GM18868 (cell line): ENCODE data around the gene CCDC159.
"Not testable (repeated sequence)": the region's sequence is repeated elsewhere in the genome, so short reads cannot be mapped to it uniquely, and the experiment has no call there.

Experiments
- ATAC-seq: cut with Tn5 transposase; IDR thresholded peaks from one replicate; pipeline ENCODE4 v1.9.1; 2021; ENCODE audit warnings: mild to moderate bottlenecking, moderate library complexity; ENCODE audit not compliant: unreplicated experiment

Gene CCDC159

GRCh38 chr19:11346104-11346940 lies at the start of gene CCDC159, which contains the start of gene TMEM205:
TSS of gene CCDC159 (plus strand) at chr19:11346519. CDS start at chr19:11346607, 88 bp downstream.
TSS of gene TMEM205 (minus strand) at chr19:11346268. CDS start at chr19:11345619, 649 bp downstream.
- ATAC-seq = peak; percentile 87

- no peak for ATAC-seq
Observed at GRCh38 chr19:11299946-11300810, 46.1 kb upstream of the CCDC159 start.

GRCh38 chr19:11300811-11301120 lies 45.6 kb upstream of the CCDC159 start:
- ATAC-seq = no peak

GRCh38 chr19:11304936-11305335 lies 41.4 kb upstream of the CCDC159 start:
- no peak for ATAC-seq

DNA sequence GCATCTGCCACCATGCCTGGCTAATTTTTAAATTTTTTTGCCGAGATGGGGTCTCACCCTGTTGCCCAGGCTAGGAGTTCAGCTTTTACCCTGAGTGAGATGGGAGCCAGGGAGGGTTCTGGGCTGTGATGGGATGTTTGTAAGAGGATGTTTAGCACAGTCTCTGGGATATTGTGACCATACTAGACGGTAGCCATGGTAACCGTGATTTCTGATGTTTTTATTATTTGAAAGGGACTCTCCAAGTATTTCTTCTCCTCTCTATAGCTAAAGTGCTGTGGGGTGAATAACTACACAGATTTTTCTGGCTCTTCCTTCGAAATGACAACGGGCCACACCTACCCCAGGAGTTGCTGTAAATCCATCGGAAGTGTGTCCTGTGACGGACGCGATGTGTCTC lies 40.0 kb upstream of the CCDC159 start:
- no peak for ATAC-seq

- not testable (repeated sequence) for ATAC-seq
Observed at GRCh38 chr19:11320278-11320995, 25.9 kb upstream of the CCDC159 start.

GRCh38 chr19:11321191-11322126 lies 24.9 kb upstream of the CCDC159 start:
- ATAC-seq = no peak

GRCh38 chr19:11322269-11323024 lies 23.9 kb upstream of the CCDC159 start:
- no peak for ATAC-seq

GRCh38 chr19:11323601-11324078 lies 22.7 kb upstream of the CCDC159 start:
- no peak for ATAC-seq

- no peak for ATAC-seq
Observed at GRCh38 chr19:11324079-11324661, 22.1 kb upstream of the CCDC159 start.

- no peak for ATAC-seq
Observed at GRCh38 chr19:11324748-11325389, 21.4 kb upstream of the CCDC159 start.

GRCh38 chr19:11325544-11325943 lies 20.8 kb upstream of the CCDC159 start:
- ATAC-seq = no peak

DNA sequence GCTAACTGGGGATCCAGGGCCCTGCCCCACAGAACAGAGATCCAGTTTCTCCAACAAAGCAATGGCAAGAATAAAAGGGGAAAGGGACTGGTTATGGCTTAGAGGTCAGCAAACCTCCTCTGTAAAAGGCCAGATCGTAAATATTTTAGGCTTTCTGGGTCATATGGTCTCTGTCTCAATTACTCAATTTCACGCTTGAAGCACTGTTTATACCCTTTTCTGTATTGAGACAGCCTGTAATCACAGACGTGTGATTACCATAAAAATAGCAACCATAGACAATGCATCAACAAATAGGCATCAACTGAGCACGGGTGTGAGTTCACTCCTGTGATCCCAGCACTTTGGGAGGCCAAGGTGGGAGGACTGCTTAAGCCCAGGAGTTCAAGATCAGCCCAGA lies 16.2 kb upstream of the CCDC159 start:
- no peak for ATAC-seq

GRCh38 chr19:11331502-11331901 lies 14.8 kb upstream of the CCDC159 start:
- ATAC-seq = no peak

- no peak for ATAC-seq
Observed at GRCh38 chr19:11332822-11333221, 13.5 kb upstream of the CCDC159 start.

- not testable (repeated sequence) for ATAC-seq
Observed at GRCh38 chr19:11333838-11334237, 12.5 kb upstream of the CCDC159 start.

- ATAC-seq = no peak
Observed at GRCh38 chr19:11335449-11336146, 10.7 kb upstream of the CCDC159 start.

DNA sequence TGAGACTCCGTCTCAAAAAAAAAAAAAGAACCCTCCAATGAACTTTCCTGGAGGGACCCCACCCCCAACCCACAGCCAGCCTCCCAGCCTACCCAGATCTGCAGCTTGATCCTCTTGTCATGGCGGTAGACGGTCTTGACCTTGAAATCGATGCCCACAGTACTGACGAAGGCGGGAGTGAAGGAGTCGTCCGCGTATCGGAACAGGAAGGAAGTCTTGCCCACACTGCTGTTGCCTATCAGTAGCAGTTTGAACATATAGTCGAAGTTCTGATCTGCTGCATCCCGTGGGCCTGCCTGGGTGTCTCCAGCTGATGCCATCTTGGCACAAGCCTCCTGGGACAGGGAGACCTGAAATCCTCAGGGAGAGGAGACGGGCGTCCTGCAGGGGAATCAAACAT lies 9.2 kb upstream of the CCDC159 start:
- ATAC-seq = no peak
